Muscle of leg (tissue), 11 donors: ENCODE measurements around the gene ARHGAP26. TPM values are rescaled to one million over a fixed set of nuclear protein-coding genes. Genes with fewer than 3 reads are reported as not detected.

Source experiments
- DNase-seq: peaks from one replicate; pipeline ENCODE4 v3.0.0; 2013
- H3K27ac ChIP-seq: one replicate; pipeline ENCODE4 v1.5.1; 2013; ENCODE audit warnings: mild to moderate bottlenecking, low read length, control low read depth
- H3K27me3 ChIP-seq: one replicate; pipeline ENCODE4 v1.6.1; 2013; ENCODE audit warnings: low read length; ENCODE audit not compliant: control insufficient read depth, insufficient read depth
- H3K36me3 ChIP-seq: one replicate; pipeline ENCODE4 v1.6.1; 2013; ENCODE audit warnings: low read length; ENCODE audit not compliant: control insufficient read depth, insufficient read depth
- H3K4me1 ChIP-seq: one replicate; pipeline ENCODE4 v1.6.1; 2013; ENCODE audit warnings: low read length; ENCODE audit not compliant: control insufficient read depth, insufficient read depth
- H3K4me3 ChIP-seq: one replicate; pipeline ENCODE4 v1.5.1; 2013; ENCODE audit warnings: low read length, control low read depth
- H3K9me3 ChIP-seq: replicated peaks from 2 replicates; pipeline ENCODE4 v1.6.1; 2013; ENCODE audit warnings: low read depth, low read length; ENCODE audit not compliant: control insufficient read depth
- WGBS: methylation state at CpG from one replicate; pipeline ENCODE4 v1.1.5; 2013; ENCODE audit warnings: missing lambda C conversion rate; ENCODE audit not compliant: insufficient coverage; 5-methylcytosine and 5-hydroxymethylcytosine counted together
- polyA plus RNA-seq, 8 donors: library from polyadenylated mRNA; unstranded; fragments of 120-200 nt; gene quantifications; one replicate each; pipeline versions ENCODE4 v1.2.1 to v1.2.3, GENCODE V29; 2013; ENCODE audit warnings: inconsistent platforms in 1 of 8, low replicate concordance in 1 of 8; ENCODE audit not compliant: insufficient read length in 8 of 8, insufficient read depth in 1 of 8
- total RNA-seq: library from RNA; stranded (reverse); fragments of 120-200 nt; gene quantifications from one replicate; pipeline ENCODE4 v1.2.4, GENCODE V29; 2013

Gene ARHGAP26
- total and polyA plus RNA-seq, 9 donors: 10.4 to 17.1 (median 13.2) TPM

GRCh38 chr5:143055596-143056338 is 285.6 kb downstream of the ARHGAP26 start:
- Histone ChIP-seq H3K36me3 (peaks cover 8% of the 10 kb centered on the region), H3K9me3 (no peaks in the 10 kb centered on the region), H3K4me1 (peaks cover 24% of the 10 kb centered on the region), H3K27ac (no peak overlapping the region), H3K27me3 (no peaks in the 10 kb centered on the region), H3K4me3 (no peak overlapping the region)
- no CpG with 5 or more reads among the region's 5 CpGs for WGBS
- DNase-seq: no peak

GRCh38 chr5:143056339-143056704 is 286.1 kb downstream of the ARHGAP26 start:
- H3K4me3 ChIP-seq: no peak overlapping the region
- H3K4me1 ChIP-seq: peaks cover 21% of the 10 kb centered on the region
- H3K27ac ChIP-seq: peak overlapping the region; percentile 4
- no peaks in the 10 kb centered on the region for H3K9me3 ChIP-seq
- peaks cover 8% of the 10 kb centered on the region for H3K36me3 ChIP-seq
- H3K27me3 ChIP-seq: no peaks in the 10 kb centered on the region
- DNase-seq: peak; percentile 38

- Histone ChIP-seq H3K36me3 (peaks cover 8% of the 10 kb centered on the region), H3K4me1 (peaks cover 15% of the 10 kb centered on the region)
- 100% methylated on average over 1 of the region's 2 CpGs for WGBS
Observed at GRCh38 chr5:143056792-143057579, 286.8 kb downstream of the ARHGAP26 start.

GRCh38 chr5:143057580-143057999 is 287.4 kb downstream of the ARHGAP26 start:
- Histone ChIP-seq H3K4me1 (peaks cover 12% of the 10 kb centered on the region), H3K9me3 (no peaks in the 10 kb centered on the region), H3K4me3 (no peak overlapping the region), H3K27ac (no peak overlapping the region), H3K36me3 (peaks cover 8% of the 10 kb centered on the region), H3K27me3 (no peaks in the 10 kb centered on the region)
- 90% methylated on average over 2 of the region's 3 CpGs for WGBS
- no peak for DNase-seq

More at GRCh38 chr5:143056792-143057579, 286.8 kb downstream of the ARHGAP26 start:
- Histone ChIP-seq H3K27ac (peak overlapping the region; percentile 4), H3K4me3 (no peak overlapping the region), H3K27me3 (no peaks in the 10 kb centered on the region), H3K9me3 (no peaks in the 10 kb centered on the region)
- no peak for DNase-seq

- no CpG with 5 or more reads among the region's 1 CpG for WGBS
- H3K27ac ChIP-seq: peak overlapping the region; percentile 81
Observed at GRCh38 chr5:143059355-143059754, 289.2 kb downstream of the ARHGAP26 start.

GRCh38 chr5:143059976-143060765 is 290.0 kb downstream of the ARHGAP26 start:
- Histone ChIP-seq H3K9me3 (no peaks in the 10 kb centered on the region), H3K4me1 (peaks cover 31% of the 10 kb centered on the region), H3K36me3 (peaks cover 6% of the 10 kb centered on the region), H3K4me3 (no peak overlapping the region), H3K27me3 (no peaks in the 10 kb centered on the region), H3K27ac (peak overlapping the region; percentile 81)
- 74% methylated on average over 3 of the region's 3 CpGs for WGBS
- DNase-seq: peak; percentile 80

More at GRCh38 chr5:143059355-143059754, 289.2 kb downstream of the ARHGAP26 start:
- Histone ChIP-seq H3K36me3 (peaks cover 6% of the 10 kb centered on the region), H3K27me3 (no peaks in the 10 kb centered on the region), H3K4me3 (no peak overlapping the region), H3K4me1 (peaks cover 28% of the 10 kb centered on the region), H3K9me3 (no peaks in the 10 kb centered on the region)
- no peak for DNase-seq

- 67% methylated on average over 1 of the region's 5 CpGs for WGBS
- Histone ChIP-seq H3K27me3 (no peaks in the 10 kb centered on the region), H3K27ac (no peak overlapping the region), H3K9me3 (no peaks in the 10 kb centered on the region), H3K36me3 (peaks cover 6% of the 10 kb centered on the region), H3K4me3 (no peak overlapping the region), H3K4me1 (peaks cover 41% of the 10 kb centered on the region)
- peak; percentile 46 for DNase-seq
Observed at GRCh38 chr5:143061161-143061945, 291.2 kb downstream of the ARHGAP26 start.

GRCh38 chr5:143062379-143062778 is 292.2 kb downstream of the ARHGAP26 start:
- Histone ChIP-seq H3K9me3 (no peaks in the 10 kb centered on the region), H3K36me3 (peaks cover 3% of the 10 kb centered on the region), H3K4me3 (no peak overlapping the region), H3K4me1 (peaks cover 46% of the 10 kb centered on the region), H3K27me3 (no peaks in the 10 kb centered on the region), H3K27ac (no peak overlapping the region)
- no peak for DNase-seq

GRCh38 chr5:143063175-143063970 is 293.2 kb downstream of the ARHGAP26 start:
- DNase-seq: peak; percentile 77
- Histone ChIP-seq H3K36me3 (no peaks in the 10 kb centered on the region), H3K9me3 (no peaks in the 10 kb centered on the region), H3K27ac (peak overlapping the region; percentile 79), H3K4me3 (no peak overlapping the region), H3K4me1 (peaks cover 47% of the 10 kb centered on the region), H3K27me3 (no peaks in the 10 kb centered on the region)
- 53% methylated on average over 7 of the region's 7 CpGs for WGBS
